Measurements from ENCODE around the gene JOSD1. TPM values are rescaled to one million over a fixed set of nuclear protein-coding genes. Genes with fewer than 3 reads are reported as not detected.
A peak's percentile ranks its signal among the peaks of the same experiment; 100 is the strongest.

JOSD1 gene
- total RNA-seq, 4 donors from 2014 or later = 46.7 to 76.6 (median 62.2) TPM

GRCh38 chr22:38657045-38657909 lies 43.5 kb downstream of the JOSD1 start:
- DNase-seq = peak; percentile 12 to 14
- 9 to 14% methylated on average over 16 of the region's 16 CpGs for WGBS, 2 donors
- Histone ChIP-seq H3K4me1 (peaks cover 9 to 13% of the 10 kb centered on the region in 2 donors), H3K27ac (peak overlapping the region in 2 of 3 donors; percentile 87 to 97), H3K4me3 (replicated peaks in 1 of 3) (peak overlapping the region; percentile 64 to 77 (median 65)), H3K9me3 (no peaks in the 10 kb centered on the region), H3K36me3 (peaks cover 3 to 5% of the 10 kb centered on the region in 2 donors), H3K27me3 (no peaks in the 10 kb centered on the region)
- intact Hi-C loops (cut with DNase I) = no loop called here
- TF ChIP-seq, protein P1, sequence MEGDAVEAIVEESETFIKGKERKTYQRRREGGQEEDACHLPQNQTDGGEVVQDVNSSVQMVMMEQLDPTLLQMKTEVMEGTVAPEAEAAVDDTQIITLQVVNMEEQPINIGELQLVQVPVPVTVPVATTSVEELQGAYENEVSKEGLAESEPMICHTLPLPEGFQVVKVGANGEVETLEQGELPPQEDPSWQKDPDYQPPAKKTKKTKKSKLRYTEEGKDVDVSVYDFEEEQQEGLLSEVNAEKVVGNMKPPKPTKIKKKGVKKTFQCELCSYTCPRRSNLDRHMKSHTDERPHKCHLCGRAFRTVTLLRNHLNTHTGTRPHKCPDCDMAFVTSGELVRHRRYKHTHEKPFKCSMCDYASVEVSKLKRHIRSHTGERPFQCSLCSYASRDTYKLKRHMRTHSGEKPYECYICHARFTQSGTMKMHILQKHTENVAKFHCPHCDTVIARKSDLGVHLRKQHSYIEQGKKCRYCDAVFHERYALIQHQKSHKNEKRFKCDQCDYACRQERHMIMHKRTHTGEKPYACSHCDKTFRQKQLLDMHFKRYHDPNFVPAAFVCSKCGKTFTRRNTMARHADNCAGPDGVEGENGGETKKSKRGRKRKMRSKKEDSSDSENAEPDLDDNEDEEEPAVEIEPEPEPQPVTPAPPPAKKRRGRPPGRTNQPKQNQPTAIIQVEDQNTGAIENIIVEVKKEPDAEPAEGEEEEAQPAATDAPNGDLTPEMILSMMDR (IDR thresholded peaks at IDR 0.05) = no peak
- no peak for TF ChIP-seq POLR2A (IDR thresholded peaks at IDR 0.05)

- peak within 1 kb of the TSS; percentile 87 to 97 (median 91) for H3K27ac ChIP-seq
- H3K27me3 ChIP-seq = no peaks in the 10 kb centered on the region
- peaks cover 9 to 13% of the 10 kb centered on the region in 2 donors for H3K4me1 ChIP-seq
- no peaks in the 10 kb centered on the region for H3K9me3 ChIP-seq
- peaks cover 3 to 5% of the 10 kb centered on the region in 2 donors for H3K36me3 ChIP-seq
- 0 to 2% methylated on average over 37 to 38 of the region's 66 CpGs for WGBS, 2 donors
- TF ChIP-seq, protein P1 (IDR thresholded peaks at IDR 0.05) = peak in 1 of 6 experiments; percentile 7
- TF ChIP-seq POLR2A (IDR thresholded peaks at IDR 0.05) = peak in 1 of 2 donors; percentile 72
- peak within 1 kb of the TSS; percentile 64 to 77 (median 65) for H3K4me3 ChIP-seq (replicated peaks in 1 of 3)
- intact Hi-C loops (cut with DNase I) = no loop called here
- DNase-seq = peak; percentile 86 to 89
These were observed 44.3 kb downstream of the JOSD1 start, which contains the start of the genes CBY1 and FAM227A for GRCh38 chr22:38656256-38657044. TSS of gene CBY1 (plus strand) at chr22:38656638. CDS start at chr22:38668055, 11,417 bp downstream. TSS of gene FAM227A (minus strand) at chr22:38656392. CDS start at chr22:38650168, 6,224 bp downstream.

DNA sequence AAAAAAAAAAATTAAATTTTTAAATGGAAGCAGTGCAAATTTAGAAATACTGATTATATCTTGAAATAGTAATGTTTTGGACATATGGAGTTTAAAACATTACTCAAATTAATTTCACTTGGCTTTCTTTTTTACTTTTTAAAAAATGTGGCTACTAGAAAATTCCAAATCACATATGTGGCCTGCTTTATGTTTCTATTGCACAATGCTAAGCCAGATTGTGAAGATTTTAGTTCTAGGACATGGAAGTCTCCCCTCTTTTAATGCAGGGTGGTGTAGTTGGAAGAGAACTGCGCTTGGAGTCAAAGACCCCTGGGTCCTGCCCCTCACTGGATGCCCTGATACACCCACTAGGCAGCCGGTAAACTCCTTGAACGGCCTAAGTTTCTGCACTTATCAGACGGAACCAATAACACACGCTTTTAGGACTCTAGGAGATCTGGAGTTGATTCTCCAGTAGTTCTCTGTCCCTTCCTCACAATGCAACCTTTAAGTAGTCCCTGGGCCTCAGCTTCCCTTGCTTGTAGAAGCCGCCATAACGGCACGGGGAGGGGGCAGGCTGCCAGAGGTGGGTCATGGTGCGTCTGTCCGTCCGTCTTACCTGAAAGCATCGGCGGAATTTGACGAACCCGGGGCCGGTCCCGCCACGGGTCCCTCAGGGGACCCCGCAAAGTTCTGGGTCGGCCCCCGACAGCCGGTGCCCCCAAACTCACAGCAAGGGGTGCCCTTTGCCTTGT lies 45.1 kb downstream of the JOSD1 start:
- 2 to 3% methylated on average over 11 to 22 of the region's 22 CpGs for WGBS, 2 donors

DNA sequence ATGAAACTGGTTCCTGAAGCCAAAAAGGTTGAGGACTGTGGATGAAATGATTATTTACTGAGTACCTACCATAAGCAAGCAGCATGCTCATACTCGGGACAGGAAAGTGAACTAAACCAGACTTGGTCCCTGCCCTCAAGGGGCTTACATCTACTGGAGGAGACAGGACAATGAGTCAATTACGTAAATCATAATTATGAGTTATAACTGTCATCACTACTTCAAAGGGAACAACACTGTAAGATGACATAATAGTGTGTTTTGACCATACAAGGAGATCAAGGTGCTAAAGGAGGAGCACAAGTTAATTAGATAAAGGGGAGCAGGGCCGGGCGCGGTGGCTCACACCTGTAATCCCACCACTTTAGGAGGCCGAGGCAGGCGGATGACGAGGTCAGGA lies 47.0 kb downstream of the JOSD1 start:
- WGBS, 2 donors = 96 to 97% methylated on average over 8 of the region's 8 CpGs
- no peak overlapping the region for H3K4me3 ChIP-seq (replicated peaks in 1 of 3)
- H3K27ac ChIP-seq = no peak overlapping the region
- H3K36me3 ChIP-seq = no peaks in the 10 kb centered on the region
- H3K27me3 ChIP-seq = no peaks in the 10 kb centered on the region
- intact Hi-C loops (cut with DNase I) = no loop called here
- peaks cover 9 to 18% of the 10 kb centered on the region in 2 donors for H3K4me1 ChIP-seq
- no peaks in the 10 kb centered on the region for H3K9me3 ChIP-seq
- no peak for DNase-seq
- TF ChIP-seq, protein P1 (IDR thresholded peaks at IDR 0.05) = no peak
- no peak for TF ChIP-seq POLR2A (IDR thresholded peaks at IDR 0.05)

More for the DNA sequence above, 45.1 kb downstream of the JOSD1 start:
- Histone ChIP-seq H3K36me3 (no peaks in the 10 kb centered on the region), H3K4me1 (peaks cover 9 to 14% of the 10 kb centered on the region in 2 donors), H3K27me3 (no peaks in the 10 kb centered on the region), H3K4me3 (replicated peaks in 1 of 3) (peak overlapping the region; percentile 64 to 77 (median 65)), H3K9me3 (no peaks in the 10 kb centered on the region), H3K27ac (peak overlapping the region; percentile 87 to 97 (median 91))
- intact Hi-C loops (cut with DNase I) = no loop called here
- TF ChIP-seq, protein P1 (IDR thresholded peaks at IDR 0.05) = no peak
- no peak for DNase-seq
